WTC11 (cell line): ENCODE results near the gene ACY1. TPM values are rescaled to one million over a fixed set of nuclear protein-coding genes. Genes with fewer than 3 reads are reported as not detected.
A peak's percentile ranks its signal among the peaks of the same experiment; 100 is the strongest.
"Not testable (repeated sequence)": the region's sequence is repeated elsewhere in the genome, so short reads cannot be mapped to it uniquely, and the experiment has no call there.

ENCODE experiments used
- ATAC-seq: fragments of 200-7000 bp; cut with Tn5 transposase; 2 replicates; pipeline ENCODE4 v1.10.0; 2021; ENCODE audit warnings: mild to moderate bottlenecking, moderate library complexity
- CTCF ChIA-PET: fragments of 300-600 bp; sonication (Branson Sonifier 250); formaldehyde crosslinking; loops from one replicate; lab custom pipeline; 2021; ENCODE audit warnings: antibody characterized with exemption; lab: Charles Lee
- POLR2A ChIA-PET: fragments of 350-600 bp; sonication (Branson Sonifier 250); formaldehyde crosslinking; loops from one replicate; lab custom pipeline; 2021; ENCODE audit warnings: antibody characterized with exemption; lab: Charles Lee
- DNase-seq: peaks from one replicate; pipeline ENCODE4 v3.0.0; 2021; ENCODE audit warnings: low spot score
- H3K27ac Mint-ChIP-seq: 2 replicates; pipeline ENCODE4 v1.8.0; 2021; ENCODE audit warnings: mixed read lengths
- H3K27me3 Mint-ChIP-seq: 2 replicates; pipeline ENCODE4 v1.8.0; 2021; ENCODE audit warnings: low read depth, mild to moderate bottlenecking, moderate library complexity, mixed read lengths
- H3K36me3 Mint-ChIP-seq: 2 replicates; pipeline ENCODE4 v1.8.0; 2021; ENCODE audit warnings: mixed read lengths
- H3K4me1 Mint-ChIP-seq: 2 replicates; pipeline ENCODE4 v1.8.0; 2022; ENCODE audit warnings: mixed read lengths
- H3K4me3 Mint-ChIP-seq: 2 replicates; pipeline ENCODE4 v1.8.0; 2021; ENCODE audit warnings: mild to moderate bottlenecking, moderate library complexity, mixed read lengths
- H3K9me3 Mint-ChIP-seq: 2 replicates; pipeline ENCODE4 v1.8.0; 2021; ENCODE audit warnings: mixed read lengths
- AR ChIP-seq: fragments of 250-450 bp; sonication (Bioruptor Pico); IDR thresholded peaks from 2 replicates; pipeline ENCODE4 v1.9.0; 2021; ENCODE audit warnings: mild to moderate bottlenecking
- NFATC4 ChIP-seq: fragments of 250-450 bp; sonication (Bioruptor Pico); IDR thresholded peaks from 2 replicates; pipeline ENCODE4 v1.9.0; 2021; ENCODE audit warnings: mild to moderate bottlenecking
- PRRX2 ChIP-seq: fragments of 250-450 bp; sonication (Bioruptor Pico); IDR thresholded peaks from 2 replicates; pipeline ENCODE4 v1.8.0; 2021; ENCODE audit warnings: mild to moderate bottlenecking
- SMAD3 ChIP-seq: sonication (generic); formaldehyde crosslinking; IDR thresholded peaks from 2 replicates; pipeline ENCODE4 v1.8.0; 2022; ENCODE audit warnings: missing genetic modification reagents, mild to moderate bottlenecking, borderline replicate concordance
- TCF7 ChIP-seq: sonication (generic); formaldehyde crosslinking; IDR thresholded peaks from 2 replicates; pipeline ENCODE4 v1.8.0; 2022; ENCODE audit warnings: mild to moderate bottlenecking, low read depth, missing genetic modification reagents, moderate library complexity
- ZBTB43 ChIP-seq: sonication (generic); formaldehyde crosslinking; IDR thresholded peaks from 2 replicates; pipeline ENCODE4 v1.8.1; 2023; ENCODE audit warnings: mild to moderate bottlenecking, missing genetic modification reagents
- ZNF281 ChIP-seq: sonication (generic); formaldehyde crosslinking; IDR thresholded peaks from 2 replicates; pipeline ENCODE4 v1.8.0; 2023; ENCODE audit warnings: mild to moderate bottlenecking, missing genetic modification reagents
- ZNF317 ChIP-seq: sonication (generic); formaldehyde crosslinking; IDR thresholded peaks from 2 replicates; pipeline ENCODE4 v1.8.1; 2023; ENCODE audit warnings: low read depth, mild to moderate bottlenecking, moderate library complexity, missing genetic modification reagents, borderline replicate concordance
- ZNF416 ChIP-seq: fragments of 250-450 bp; sonication (Bioruptor Pico); IDR thresholded peaks from 2 replicates; pipeline ENCODE4 v1.9.0; 2021; ENCODE audit warnings: mild to moderate bottlenecking, inconsistent platforms
- ZNF512 ChIP-seq: sonication (generic); formaldehyde crosslinking; IDR thresholded peaks from 2 replicates; pipeline ENCODE4 v1.8.1; 2022; ENCODE audit warnings: missing genetic modification reagents, borderline replicate concordance
- ZNF532 ChIP-seq: fragments of 250-450 bp; sonication (Bioruptor Pico); IDR thresholded peaks from 2 replicates; pipeline ENCODE4 v1.9.0; 2021; ENCODE audit warnings: mild to moderate bottlenecking, borderline replicate concordance
- ZNF671 ChIP-seq: fragments of 250-450 bp; sonication (Bioruptor Pico); IDR thresholded peaks from 2 replicates; pipeline ENCODE4 v1.8.0; 2021; ENCODE audit warnings: mild to moderate bottlenecking
- total RNA-seq: library from RNA; stranded (reverse); gene quantifications from 3 replicates; pipeline ENCODE4 v1.2.3, GENCODE V29; 2021

ACY1 gene
- total RNA-seq, 1 experiment from 2014 or later, result 53.8 TPM

- 0 out of 2 replicates have a peak, but pooled peaks have one; percentile 35 for TF ChIP-seq AR (CRISPR knock-in tag)
- peak; percentile 39; the same call in 1 of the 2 replicates for TF ChIP-seq ZNF532 (CRISPR knock-in tag)
- no peak for TF ChIP-seq TCF7 (CRISPR knock-in tag)
- peak; percentile 61; the same call in 1 of the 2 replicates for TF ChIP-seq ZNF671 (CRISPR knock-in tag)
- TF ChIP-seq ZBTB43 (CRISPR knock-in tag), result no peak
- peak; percentile 84 for TF ChIP-seq NFATC4 (CRISPR knock-in tag)
- TF ChIP-seq PRRX2 (CRISPR knock-in tag), result peak; percentile 19; the same call in 1 of the 2 replicates
- TF ChIP-seq ZNF317 (CRISPR knock-in tag), result no peak
- TF ChIP-seq ZNF512, result no peak
- no peak for TF ChIP-seq SMAD3 (CRISPR knock-in tag)
- TF ChIP-seq ZNF416, result peak; percentile 53; the same call in 1 of the 2 replicates
- no peak; the same call in 1 of the 2 replicates for TF ChIP-seq ZNF281 (CRISPR knock-in tag)
Measured at GRCh38 chr3:51992017-51992682, 8.8 kb downstream of the ACY1 start (continued).

GRCh38 chr3:51993657-51994056, 10.3 kb downstream of the ACY1 start:
- DNase-seq, H3K27me3 Mint-ChIP-seq, H3K9me3 Mint-ChIP-seq, ATAC-seq, POLR2A ChIA-PET: not testable (repeated sequence)
- CTCF ChIA-PET, result interaction anchor here (4.2 kb wide), 1 partner anchor 11 kb away, joined by 31 read pairs; the partner anchor contains the start of gene ACY1
- Mint-ChIP-seq H3K4me1 (peaks cover 38% of the 10 kb centered on the region), H3K27ac (peak overlapping the region; percentile 83), H3K4me3 (peak overlapping the region; percentile 99), H3K36me3 (peaks cover 46% of the 10 kb centered on the region)
